Left hindlimb (tissue), 1 donor: Measurements from ENCODE around the gene CTRB2.

ENCODE experiments used
- DNase-seq: peaks from one replicate; pipeline ENCODE4 v3.0.0-alpha.2; 2018

The CTRB2 gene

DNA sequence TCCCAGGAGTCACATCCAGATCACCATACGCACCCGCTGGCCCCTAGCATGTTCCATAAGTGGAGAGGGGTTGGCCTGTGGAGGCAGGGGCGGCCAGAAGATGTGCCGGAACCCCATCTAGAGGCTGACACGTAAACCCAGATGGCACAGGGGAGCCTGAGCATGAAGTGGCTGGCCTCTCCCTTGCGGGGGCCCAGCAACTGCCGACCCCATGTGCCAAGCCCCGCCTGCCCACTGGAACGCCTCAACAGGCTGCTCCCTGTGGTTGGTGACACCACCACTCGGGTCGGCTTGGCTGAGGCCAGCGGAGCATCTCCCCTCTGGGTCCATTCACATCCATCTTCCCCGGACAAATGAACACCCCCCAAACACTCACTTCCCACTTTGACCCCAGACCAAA is 35.0 kb upstream of the CTRB2 start:
- DNase-seq, result peak; percentile 35

DNA sequence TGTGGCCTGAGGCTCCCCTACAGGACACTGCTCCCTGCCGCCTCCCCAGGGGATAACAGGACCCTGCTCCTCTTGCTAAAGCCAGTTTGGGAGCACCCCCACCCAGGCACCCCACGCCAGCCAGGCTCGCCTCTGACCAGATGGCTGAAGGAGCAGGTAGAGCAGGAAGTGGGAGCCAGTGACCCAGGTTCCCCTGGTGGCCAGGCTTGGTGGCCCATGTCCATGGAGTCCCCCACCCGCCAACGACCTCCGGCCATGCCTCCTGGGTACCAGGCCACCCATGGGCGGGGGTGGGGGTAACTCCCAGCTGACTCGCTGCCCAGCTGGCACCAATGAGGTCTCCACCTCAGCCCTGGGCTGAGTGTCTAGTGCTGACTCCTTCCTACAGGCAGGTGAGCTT is 34.5 kb upstream of the CTRB2 start:
- peak; percentile 20 for DNase-seq

DNA sequence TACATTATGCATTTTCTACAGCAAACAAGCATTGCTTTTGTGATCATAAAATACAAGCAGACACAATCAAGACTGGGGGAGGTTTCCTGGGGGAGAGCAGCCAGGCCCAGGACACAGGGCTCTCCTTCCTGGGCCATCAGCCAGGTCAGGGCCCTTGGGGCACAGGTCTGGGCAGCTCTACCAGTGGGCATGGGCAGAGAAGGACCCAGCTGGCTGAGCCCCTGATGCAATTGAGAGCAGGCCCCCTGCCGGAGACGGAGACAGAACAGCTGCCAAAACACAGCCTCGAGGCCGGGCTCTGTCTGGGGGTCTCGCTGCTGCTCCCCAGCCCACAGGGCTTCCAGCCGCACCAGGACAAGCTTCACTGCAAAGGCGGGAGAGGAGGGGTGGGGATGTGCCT is 33.7 kb upstream of the CTRB2 start:
- DNase-seq, result peak; percentile 28

- no peak for DNase-seq
These were observed 32.7 kb upstream of the CTRB2 start for GRCh38 chr16:75239542-75240122.

DNA sequence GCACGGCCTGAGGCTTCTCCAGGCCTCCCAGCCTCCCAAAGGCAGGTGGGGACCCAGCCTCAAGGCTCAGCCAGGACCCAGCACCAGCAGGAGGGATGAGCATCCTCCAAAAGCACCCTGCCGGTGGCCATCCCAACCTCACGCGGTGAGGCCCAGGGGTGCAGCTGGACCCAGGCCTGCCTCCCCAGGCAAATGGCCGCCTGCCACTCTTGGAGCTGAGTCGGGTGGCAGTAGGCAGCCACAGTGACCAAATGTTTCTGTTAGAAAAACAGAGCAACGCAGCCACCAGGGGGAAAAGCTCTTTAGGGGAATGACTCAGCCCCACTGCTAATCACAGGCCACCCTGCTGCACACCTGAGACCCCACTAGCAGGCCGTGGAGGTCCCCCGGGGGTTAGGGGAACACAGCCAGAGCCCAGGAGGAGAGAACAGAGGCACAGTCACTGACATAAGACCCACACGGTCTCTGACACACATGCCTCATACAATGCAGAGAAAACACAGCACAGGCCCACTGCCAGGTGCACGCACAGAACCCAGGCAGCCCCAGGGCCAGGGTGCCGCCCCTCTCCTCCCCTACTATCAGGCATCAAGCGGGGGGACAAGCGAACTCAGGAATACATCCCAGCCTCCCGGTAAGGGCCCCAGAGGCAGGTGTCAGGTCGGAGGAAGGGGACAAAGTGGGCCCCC is 32.0 kb upstream of the CTRB2 start:
- peak; percentile 54 for DNase-seq

- peak; percentile 92 for DNase-seq
These were observed 31.3 kb upstream of the CTRB2 start for GRCh38 chr16:75238132-75238852.

- DNase-seq, result peak; percentile 48
These were observed 30.6 kb upstream of the CTRB2 start for GRCh38 chr16:75237398-75238131.

DNA sequence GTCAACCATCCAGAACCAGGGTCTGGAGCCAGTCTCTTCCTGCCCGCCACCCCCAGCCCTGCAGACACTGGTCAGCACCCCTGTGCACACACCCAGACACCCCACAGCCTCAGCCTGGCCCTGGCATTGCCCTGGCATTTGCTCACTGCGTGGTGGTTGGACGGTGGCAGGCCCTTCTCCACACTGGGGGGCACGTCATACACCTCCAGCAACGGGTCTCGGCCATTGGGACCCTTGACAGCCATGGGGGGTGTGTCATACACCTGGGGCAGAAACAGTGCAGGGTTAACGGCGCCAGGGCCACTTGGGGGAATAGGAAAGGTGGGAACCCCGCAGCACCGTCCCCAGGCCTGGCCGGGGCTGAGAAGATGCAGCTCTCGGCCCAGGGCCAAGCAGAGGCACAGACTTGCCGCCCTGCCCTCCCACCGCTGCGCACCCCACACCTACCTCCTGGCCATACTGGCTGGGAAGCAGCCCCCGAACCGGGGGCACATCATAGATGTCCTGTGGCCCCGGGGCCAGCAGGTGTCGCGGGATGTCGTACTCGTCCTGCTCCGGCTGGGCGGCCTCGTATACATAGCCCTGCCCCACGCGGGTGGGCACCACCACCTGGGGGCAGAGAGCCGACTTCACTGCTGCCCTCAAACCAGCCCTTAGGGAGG is 29.9 kb upstream of the CTRB2 start:
- DNase-seq, result peak; percentile 38

DNA sequence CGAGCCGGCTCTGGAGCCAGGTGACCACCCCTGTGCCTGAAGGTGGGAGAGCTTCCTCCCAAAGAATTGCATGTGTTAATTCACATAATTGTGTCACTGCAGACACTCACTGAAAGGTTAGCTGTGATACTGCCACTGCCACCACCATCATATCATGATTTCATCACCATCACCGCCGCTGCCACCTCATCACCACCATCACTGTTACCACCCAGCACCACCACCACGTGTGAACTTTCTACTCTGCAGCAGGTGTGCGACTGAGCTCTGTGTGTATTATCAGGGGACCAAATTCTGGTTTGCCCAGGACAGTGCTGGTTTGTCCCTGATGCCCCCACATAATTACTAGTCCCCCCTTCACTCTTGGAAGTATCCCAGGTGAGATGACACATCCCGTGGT is 29.3 kb upstream of the CTRB2 start:
- DNase-seq, result peak; percentile 16

GRCh38 chr16:75235721-75236193 is 28.8 kb upstream of the CTRB2 start:
- peak; percentile 22 for DNase-seq

DNA sequence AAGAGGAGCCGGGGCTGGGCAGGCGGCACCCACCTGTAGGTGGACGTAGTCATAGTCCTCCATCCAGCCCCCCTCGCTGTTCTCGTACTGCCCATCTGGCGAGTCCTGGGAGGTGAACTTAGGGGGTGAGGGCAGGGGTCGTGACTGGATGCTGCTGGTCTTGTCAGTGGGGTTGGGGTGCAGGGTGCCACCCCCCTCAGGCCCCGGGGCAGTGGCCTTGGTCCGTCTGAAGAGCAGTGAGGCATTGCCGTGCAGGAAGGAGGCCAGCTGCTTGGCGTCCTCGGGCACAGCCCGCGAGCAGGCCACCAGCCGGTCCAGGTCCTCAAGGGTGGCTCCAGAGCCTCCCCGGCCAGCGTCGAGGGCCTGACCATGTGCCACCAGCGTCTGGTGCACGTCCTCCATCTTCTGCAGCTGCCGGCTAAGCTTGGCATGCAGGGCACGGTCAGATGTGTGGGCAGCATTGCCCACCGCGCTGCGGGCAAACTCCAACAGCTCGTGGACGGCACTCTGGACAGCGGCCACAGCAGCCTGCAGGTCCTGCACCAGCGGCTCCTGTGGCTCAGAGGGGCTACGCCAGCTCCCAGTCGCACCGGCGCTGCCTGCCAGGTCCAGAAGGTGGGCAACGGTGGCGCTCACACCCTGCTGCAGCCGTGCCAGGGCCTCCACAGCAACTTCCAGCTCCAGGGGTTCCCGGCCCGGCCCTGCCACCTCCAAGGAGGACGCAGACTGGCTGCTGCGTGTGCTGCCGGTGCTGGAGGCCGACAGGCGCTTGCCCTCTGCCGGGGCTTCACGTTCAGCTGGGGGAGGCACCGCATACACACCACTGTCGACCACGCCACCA is 28.1 kb upstream of the CTRB2 start:
- DNase-seq, result peak; percentile 29

DNA sequence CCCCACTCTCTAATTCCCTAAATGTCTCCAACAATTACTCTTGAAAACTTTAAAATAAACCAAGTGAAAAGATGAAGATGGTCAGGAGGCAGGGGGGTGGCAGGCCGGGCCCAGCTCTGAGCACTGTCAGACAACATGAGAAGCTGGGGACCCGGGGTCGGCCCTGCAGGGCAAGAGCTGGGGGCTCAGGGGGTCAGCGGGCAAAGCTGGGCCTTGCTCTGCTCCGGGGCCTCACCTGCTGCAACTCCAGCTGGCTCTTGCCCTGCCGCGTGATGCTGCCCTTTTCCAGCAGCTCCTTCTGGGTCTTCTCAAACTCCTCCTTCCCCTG is 26.6 kb upstream of the CTRB2 start:
- DNase-seq, result no peak

GRCh38 chr16:75231570-75231969 is 24.6 kb upstream of the CTRB2 start:
- DNase-seq, result no peak

DNA sequence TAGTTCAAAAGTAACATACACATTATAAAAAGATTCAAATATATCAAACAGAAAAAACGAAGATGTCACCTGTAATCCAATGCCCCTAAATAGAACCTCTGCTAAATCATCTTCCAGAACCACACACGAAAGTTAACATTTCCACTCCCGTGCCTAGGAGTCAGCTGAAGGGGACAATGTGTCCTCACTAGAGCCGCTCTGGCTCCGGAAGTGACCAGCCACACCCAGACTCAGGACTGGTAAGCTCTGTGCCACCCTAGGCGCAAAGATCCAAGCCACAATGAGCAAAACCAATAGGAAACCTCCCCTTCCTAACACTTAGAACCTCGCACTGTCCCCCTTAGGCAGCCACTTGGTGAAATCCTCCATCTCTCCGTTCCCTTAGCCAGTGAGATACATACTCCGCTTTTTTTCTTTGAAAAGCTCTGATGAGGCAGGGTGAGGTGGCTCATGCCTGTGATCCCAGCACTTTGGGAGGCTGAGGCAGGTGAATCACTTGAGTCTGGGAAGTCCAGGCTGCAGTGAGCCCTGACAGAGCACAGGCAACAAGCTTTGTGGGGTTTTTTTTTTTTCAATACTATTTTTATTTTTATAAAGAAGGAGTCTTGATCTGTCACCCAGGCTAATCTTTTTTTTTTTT is 23.6 kb upstream of the CTRB2 start:
- DNase-seq, result no peak

DNA sequence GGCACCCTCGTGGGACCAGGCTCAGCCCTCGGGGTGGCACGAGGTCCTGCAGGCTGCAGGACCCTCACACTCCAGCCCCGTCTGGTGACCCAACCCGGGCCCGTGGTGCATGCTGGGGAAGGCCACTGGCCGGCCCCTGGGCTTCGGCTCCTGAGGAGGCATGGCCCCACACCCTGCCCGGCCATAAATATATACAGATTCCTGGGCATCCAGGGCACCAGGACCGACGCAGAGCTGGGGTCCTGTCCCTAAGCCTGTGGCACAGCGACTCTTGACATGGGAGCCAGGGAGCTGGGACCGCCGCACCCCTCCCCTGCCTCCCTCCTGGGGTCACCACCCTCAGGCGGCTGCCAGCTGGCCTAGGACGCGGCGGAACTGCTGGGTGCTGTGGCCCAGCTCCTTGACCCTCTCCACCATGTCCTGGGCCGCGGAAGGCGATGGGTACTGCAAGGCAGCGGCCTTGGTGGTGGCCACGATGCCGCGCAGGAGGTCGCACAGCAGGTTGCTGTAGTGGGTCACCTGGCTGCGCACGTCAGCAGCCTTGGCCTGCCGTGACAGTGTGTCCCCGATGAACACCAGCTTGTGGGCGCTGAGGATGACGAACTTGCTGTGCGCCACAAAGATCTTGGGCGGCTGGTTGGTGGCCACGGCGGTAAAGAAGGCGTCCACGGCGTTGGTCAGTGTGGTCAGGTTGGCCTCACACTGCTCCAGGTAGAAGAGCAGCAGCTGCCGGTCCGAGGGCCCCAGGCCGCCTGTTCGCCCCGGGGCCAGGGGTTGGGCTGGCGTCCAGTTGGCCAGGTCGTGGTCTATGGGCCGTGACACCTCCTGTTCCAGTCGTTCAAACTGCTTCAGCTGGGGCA is 22.4 kb upstream of the CTRB2 start:
- DNase-seq, result peak; percentile 33

DNA sequence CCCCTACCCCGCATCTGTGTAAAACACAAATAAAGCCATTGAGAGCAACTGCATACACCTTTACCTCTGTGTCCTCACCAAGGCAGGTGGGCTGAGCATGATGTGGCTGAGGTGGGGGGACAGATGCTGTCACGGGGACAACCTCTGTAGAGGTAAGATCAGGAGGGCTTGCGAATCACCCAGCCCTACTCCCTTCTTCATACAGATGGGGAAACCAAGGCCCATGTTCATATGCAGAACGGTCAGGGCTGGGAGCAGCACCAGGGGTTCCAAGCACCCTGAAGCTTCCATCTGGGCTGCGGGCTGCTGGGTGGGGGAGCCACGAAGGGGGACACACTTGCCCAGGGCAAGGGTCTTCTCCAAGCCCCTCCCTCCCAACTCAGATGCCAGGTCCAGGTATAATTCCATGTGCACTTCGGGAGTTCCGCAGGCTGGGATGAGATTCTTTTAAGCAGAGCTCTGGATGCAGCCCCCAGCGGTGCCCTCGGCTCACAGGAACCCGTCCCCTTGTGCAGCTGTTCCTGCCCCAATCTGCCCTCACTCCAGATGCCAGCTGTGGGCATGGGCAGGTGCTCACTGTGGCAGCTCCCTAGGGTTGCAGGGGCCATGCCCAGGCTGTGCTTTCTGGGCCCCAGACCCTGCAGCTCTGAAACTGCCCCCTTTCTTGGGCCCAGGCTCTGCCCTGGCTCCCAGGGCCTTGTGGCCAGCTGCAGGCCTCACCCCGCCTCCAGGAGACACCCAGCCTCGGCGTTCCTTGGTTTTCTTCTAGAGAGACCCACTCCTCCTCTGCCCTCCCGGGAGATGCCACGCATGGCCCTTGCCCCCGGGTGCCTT is 21.4 kb upstream of the CTRB2 start:
- no peak for DNase-seq

DNA sequence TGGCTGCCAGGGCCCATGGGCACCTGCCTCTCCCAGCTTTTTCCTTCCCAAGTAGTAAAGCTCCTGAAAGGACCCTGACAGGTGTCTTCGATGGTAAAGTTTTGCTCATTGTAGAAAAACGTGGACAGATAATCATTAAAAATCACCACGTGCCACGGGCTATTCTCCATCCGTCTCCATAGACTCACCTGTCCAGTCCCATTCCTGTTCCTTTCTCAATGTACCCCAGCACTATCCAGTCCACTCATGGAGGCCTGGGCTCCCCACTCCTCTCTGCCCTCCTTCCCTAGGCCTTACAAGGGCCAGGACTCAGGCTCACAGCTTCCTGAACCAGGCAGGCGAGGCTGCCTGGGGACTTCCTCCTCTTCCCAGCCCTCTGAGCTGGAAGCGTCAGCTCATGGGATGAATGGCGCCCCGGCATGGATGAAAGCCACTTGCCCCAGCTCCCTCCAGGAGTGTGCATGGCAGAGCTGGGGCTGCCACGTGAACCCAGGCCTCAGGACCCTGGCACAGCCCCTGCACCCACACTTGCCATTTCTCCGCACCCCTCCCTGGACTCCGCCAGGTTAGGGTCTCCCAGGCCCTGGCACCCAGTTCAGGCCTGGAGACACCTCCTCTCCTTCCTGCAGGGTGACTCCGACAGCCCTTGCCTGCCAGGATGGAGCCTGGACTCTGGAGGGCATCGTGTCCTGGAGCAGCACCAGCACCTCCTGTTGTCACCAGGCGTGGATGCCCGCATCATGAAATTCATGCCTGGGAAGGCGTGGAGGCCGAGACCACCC is 20.6 kb upstream of the CTRB2 start:
- DNase-seq, result peak; percentile 31

DNA sequence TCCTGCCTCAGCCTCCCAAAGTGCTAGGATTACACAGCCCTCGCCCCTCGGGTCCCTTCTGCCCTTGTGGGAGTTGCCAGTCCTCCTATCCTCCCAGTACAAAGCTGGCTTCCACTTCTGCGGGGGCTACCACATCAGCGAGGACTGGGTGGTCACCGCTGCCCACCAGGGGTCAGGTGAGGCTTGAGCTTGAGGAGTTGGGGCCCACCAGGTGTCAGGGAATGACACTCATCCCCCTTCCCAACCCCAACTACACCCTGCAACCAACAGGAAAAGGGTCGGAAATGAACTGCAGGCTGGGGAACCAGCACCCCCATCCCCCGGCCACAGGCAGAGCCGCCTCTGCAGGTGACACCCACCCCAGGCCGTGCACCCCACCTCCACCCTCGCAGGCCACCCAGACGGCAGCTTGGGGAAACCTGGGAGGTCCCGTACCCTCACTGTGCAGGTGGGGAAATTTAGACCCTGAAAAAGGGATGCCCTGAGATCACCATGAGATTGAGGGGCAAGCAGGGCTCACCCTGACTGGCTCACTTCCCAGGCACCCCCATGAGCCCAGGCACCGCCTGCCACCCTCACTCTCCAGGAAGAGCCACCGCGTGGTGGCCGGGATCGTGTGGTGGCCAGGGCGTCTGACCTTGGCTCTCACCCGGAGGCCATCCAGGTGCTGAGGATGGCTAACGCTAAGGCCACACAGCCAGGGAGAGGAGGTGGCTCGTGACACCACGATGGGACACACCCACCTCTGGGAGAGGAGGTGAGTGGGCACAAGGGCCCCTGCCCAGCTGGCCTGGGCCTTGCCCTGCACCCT is 19.8 kb upstream of the CTRB2 start:
- DNase-seq, result peak; percentile 31
